DND-41 (cell line): Measurements from ENCODE around the gene POLN.

ENCODE experiments used
- ATAC-seq: fragments of 200-7000 bp; cut with Tn5 transposase; 3 replicates; pipeline ENCODE4 v1.9.1; 2021; ENCODE audit warnings: low read depth; ENCODE audit not compliant: insufficient read depth
- DNase-seq: peaks from one replicate; pipeline ENCODE4 v3.0.0-alpha.2; 2020
- H2AFZ ChIP-seq: 2 replicates; pipeline ENCODE4 v1.6.0; 2012; ENCODE audit warnings: low read depth, low read length
- H3K27ac ChIP-seq: 2 replicates; pipeline ENCODE4 v1.5.1; 2012; ENCODE audit warnings: low read length, inconsistent platforms
- H3K27me3 ChIP-seq: fragments of 200-600 bp; sonication (generic); 2 replicates; pipeline ENCODE4 v1.6.0; 2012; ENCODE audit warnings: low read length, mild to moderate bottlenecking, inconsistent platforms; ENCODE audit not compliant: insufficient read depth, poor library complexity
- H3K36me3 ChIP-seq: 2 replicates; pipeline ENCODE4 v1.5.1; 2012; ENCODE audit warnings: low read length, inconsistent platforms; ENCODE audit not compliant: insufficient read depth
- H3K4me1 ChIP-seq: 2 replicates; pipeline ENCODE4 v1.5.1; 2012; ENCODE audit warnings: mild to moderate bottlenecking, low read length; ENCODE audit not compliant: insufficient read depth
- H3K4me2 ChIP-seq: 2 replicates; pipeline ENCODE4 v1.6.0; 2012; ENCODE audit warnings: mild to moderate bottlenecking, moderate library complexity, low read length, inconsistent platforms; ENCODE audit not compliant: insufficient read depth
- H3K4me3 ChIP-seq, 2 experiments: fragments of 200-600 bp in 1 of 2; shearing (Covaris generic) in 1 of 2; 2 replicates each; pipeline ENCODE4 v1.5.1; 2012 to 2016; ENCODE audit warnings: inconsistent platforms in 2 of 2, low read length in 2 of 2, mild to moderate bottlenecking in 2 of 2, low read depth in 1 of 2, moderate library complexity in 1 of 2
- H3K79me2 ChIP-seq: 2 replicates; pipeline ENCODE4 v1.6.0; 2012; ENCODE audit warnings: low read length, inconsistent platforms; ENCODE audit not compliant: insufficient read depth
- H3K9ac ChIP-seq: 2 replicates; pipeline ENCODE4 v1.6.0; 2012; ENCODE audit warnings: low read depth, mild to moderate bottlenecking, inconsistent platforms, low read length, moderate library complexity
- H3K9me3 ChIP-seq: 2 replicates; pipeline ENCODE4 v1.5.1; 2012; ENCODE audit warnings: low read length, moderate library complexity, mild to moderate bottlenecking, inconsistent platforms; ENCODE audit not compliant: insufficient read depth, severe bottlenecking
- H4K20me1 ChIP-seq: 2 replicates; pipeline ENCODE4 v1.6.0; 2012; ENCODE audit warnings: low read length; ENCODE audit not compliant: insufficient read depth
- EZH2 ChIP-seq: IDR thresholded peaks from 3 replicates; pipeline ENCODE4 v1.6.1; 2012; ENCODE audit warnings: borderline replicate concordance, low read depth, mild to moderate bottlenecking, moderate library complexity, low read length, inconsistent platforms; ENCODE audit not compliant: severe bottlenecking
- TF ChIP-seq, protein P1 (sequence below): IDR thresholded peaks from 2 replicates; pipeline ENCODE4 v1.5.1; 2012; ENCODE audit warnings: borderline replicate concordance, low read length, moderate library complexity, mild to moderate bottlenecking; ENCODE audit not compliant: poor library complexity, severe bottlenecking; ENCODE audit errors: extremely low read depth

The POLN gene

DNA sequence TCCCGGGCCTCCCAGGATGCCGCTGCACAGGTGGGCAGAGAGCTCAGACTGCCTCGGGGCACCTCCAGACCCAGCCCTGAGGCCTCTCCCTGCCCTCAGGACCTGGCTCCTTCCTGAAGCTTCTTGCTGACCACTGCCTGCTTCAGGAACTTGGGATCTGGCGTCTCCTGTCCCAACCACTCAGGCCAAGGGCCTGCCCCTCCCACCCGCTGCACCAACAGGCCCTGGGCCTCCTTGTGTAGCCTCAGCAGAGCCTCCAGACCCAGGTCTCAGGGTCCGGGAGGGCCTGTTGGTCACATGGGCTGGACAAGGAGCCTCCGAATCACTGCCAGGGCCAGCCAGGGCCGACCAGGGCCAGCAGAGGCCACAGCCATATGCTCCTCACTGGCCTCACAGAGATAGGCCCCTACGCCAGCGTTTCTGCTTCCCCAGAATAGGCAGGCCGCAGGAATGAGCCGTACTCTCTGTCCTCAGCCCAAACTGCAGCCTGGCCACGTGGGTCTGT, 17.2 kb upstream of the POLN start:
- Histone ChIP-seq H3K9ac (no peak overlapping the region), H3K4me2 (peak overlapping the region; percentile 85; the same call in 1 of the 2 replicates), H3K79me2 (peaks cover 32% of the 10 kb centered on the region), H2AFZ (no peak overlapping the region), H3K4me1 (peaks cover 37% of the 10 kb centered on the region), H3K36me3 (peaks cover 49% of the 10 kb centered on the region), H3K27ac (no peak overlapping the region), H3K27me3 (no peaks in the 10 kb centered on the region), H3K9me3 (no peaks in the 10 kb centered on the region), H4K20me1 (peaks cover 64% of the 10 kb centered on the region), H3K4me3 (no peak overlapping the region)
- ATAC-seq (no peak), DNase-seq (no peak)
- TF ChIP-seq, protein P1, sequence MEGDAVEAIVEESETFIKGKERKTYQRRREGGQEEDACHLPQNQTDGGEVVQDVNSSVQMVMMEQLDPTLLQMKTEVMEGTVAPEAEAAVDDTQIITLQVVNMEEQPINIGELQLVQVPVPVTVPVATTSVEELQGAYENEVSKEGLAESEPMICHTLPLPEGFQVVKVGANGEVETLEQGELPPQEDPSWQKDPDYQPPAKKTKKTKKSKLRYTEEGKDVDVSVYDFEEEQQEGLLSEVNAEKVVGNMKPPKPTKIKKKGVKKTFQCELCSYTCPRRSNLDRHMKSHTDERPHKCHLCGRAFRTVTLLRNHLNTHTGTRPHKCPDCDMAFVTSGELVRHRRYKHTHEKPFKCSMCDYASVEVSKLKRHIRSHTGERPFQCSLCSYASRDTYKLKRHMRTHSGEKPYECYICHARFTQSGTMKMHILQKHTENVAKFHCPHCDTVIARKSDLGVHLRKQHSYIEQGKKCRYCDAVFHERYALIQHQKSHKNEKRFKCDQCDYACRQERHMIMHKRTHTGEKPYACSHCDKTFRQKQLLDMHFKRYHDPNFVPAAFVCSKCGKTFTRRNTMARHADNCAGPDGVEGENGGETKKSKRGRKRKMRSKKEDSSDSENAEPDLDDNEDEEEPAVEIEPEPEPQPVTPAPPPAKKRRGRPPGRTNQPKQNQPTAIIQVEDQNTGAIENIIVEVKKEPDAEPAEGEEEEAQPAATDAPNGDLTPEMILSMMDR, result no peak
- no peak for TF ChIP-seq EZH2

DNA sequence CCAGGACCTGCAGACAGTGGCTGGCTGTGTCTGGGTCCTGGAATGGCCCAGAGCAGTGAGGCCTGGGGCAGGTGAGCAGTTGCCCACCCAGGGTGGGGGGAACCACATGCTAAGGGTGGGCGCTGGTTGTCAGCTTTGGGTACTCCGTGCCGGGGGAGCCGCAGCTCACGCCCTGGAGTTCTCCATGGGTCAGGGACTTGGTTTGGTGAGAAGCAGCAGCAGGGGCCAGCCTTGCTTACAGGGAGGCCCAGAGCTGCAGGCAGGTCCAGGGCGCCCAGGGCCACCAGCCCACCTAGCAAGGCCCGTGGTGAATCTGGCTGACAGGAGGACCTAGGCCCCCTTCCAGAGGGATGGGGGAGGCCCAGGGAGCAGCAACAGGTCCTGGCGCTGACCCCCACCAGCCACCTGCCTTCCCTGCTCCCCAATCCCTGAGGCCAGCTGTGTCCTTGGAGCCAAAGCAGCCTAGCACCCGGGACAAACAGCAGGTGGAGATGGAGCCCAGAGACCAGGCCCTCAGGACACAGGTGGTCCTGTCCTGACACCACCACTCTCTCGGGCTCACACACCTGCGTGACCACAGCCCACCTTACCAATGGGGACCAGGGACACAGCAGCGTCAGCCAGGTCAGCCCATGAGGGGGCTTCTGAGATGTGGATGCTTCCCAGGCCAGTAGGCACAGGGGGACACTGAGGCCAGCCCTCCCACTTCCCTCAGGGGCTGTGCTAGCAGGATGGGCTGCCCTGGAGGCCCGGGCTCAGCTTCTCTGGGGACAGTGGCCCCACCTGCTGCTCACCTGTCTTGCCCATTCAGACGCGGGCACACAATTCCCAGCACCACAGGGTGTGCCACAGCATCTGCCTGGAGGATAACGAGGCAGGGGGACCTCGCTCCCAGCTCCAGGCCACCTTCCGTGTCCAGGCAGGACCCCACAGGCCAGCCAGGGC, 16.4 kb upstream of the POLN start:
- no peak overlapping the region for H3K27ac ChIP-seq
- no peak overlapping the region for H3K4me3 ChIP-seq
- H4K20me1 ChIP-seq, result peaks cover 68% of the 10 kb centered on the region
- DNase-seq, result no peak
- H3K27me3 ChIP-seq, result no peaks in the 10 kb centered on the region
- H3K79me2 ChIP-seq, result peaks cover 32% of the 10 kb centered on the region
- no peak for TF ChIP-seq EZH2
- H3K9me3 ChIP-seq, result no peaks in the 10 kb centered on the region
- 0 out of 2 replicates have a peak overlapping the region, but pooled peaks have one; percentile 3 for H3K4me2 ChIP-seq
- no peak for ATAC-seq
- peaks cover 32% of the 10 kb centered on the region for H3K4me1 ChIP-seq
- peaks cover 55% of the 10 kb centered on the region for H3K36me3 ChIP-seq
- no peak overlapping the region for H2AFZ ChIP-seq
- no peak overlapping the region for H3K9ac ChIP-seq

DNA sequence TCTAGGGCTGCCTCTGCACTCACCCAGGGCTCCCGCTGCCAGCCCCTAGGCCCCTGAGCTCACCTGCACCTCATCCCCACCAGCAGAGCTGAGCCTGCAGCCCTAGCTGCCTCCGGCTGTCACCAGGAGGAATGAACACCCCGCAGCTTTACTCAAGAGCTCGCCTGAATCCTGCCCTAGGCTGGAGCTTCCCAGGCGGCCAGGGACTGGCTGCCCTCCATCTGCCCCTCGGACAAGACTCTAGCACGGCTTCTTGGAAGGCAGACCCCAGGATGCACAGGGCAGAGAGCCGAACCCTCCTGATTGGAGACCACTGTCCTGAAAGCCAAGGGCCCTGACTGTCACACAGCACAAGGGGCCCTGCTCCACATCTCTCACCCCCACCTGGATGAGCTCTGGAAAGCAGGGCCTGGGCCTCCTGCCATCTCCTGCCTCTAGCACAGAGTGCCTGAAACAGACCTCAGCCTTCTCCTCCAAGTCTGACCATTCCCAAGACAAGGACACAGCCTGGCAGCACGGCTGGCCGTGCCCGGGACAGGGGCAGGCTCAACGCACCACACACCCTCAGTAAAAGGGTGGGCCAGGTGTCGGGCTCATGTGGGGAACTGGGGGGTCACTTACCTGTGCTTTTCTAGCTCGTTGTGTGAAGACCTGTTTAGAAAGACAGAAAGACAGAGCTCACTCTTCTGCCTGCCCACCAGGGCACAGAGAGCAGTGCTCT, 15.6 kb upstream of the POLN start:
- Histone ChIP-seq H3K79me2 (peaks cover 32% of the 10 kb centered on the region), H3K4me1 (peaks cover 23% of the 10 kb centered on the region), H3K36me3 (peaks cover 57% of the 10 kb centered on the region), H3K4me3 (no peak overlapping the region), H3K9ac (no peak overlapping the region), H3K9me3 (no peaks in the 10 kb centered on the region), H3K27ac (no peak overlapping the region), H3K27me3 (no peaks in the 10 kb centered on the region), H3K4me2 (no peak overlapping the region), H4K20me1 (peaks cover 74% of the 10 kb centered on the region), H2AFZ (no peak overlapping the region)
- no peak for TF ChIP-seq EZH2
- TF ChIP-seq, protein P1, result no peak
- peak; percentile 2 for DNase-seq
- no peak for ATAC-seq
